ENCODE data around the gene EDC3. TPM values are rescaled to one million over a fixed set of nuclear protein-coding genes. Genes with fewer than 3 reads are reported as not detected.
A peak's percentile ranks its signal among the peaks of the same experiment; 100 is the strongest.

Gene EDC3
- total and polyA plus RNA-seq, 9 of the 15 experiments (the other 6 are each of a cell fraction or from before 2014, with no cell fraction given) = 11.7 to 63.9 (median 32.8) TPM

GRCh38 chr15:74615508-74616365, 80.1 kb downstream of the EDC3 start, which contains the start of gene CLK3 (continued):
- TF ChIP-seq RERE (CRISPR knock-in tag; IDR thresholded peaks at IDR 0.05; ENCODE audit: borderline replicate concordance) (no peak), ZNF146 (CRISPR knock-in tag; IDR thresholded peaks at IDR 0.05; ENCODE audit: unreplicated experiment) (no peak), CHCHD3 (CRISPR knock-in tag; IDR thresholded peaks at IDR 0.05) (no peak), MTA2 (IDR thresholded peaks at IDR 0.05; ENCODE audit: low read depth) (no peak), PML (IDR thresholded peaks at IDR 0.05; ENCODE audit: low read length) (0 out of 2 replicates have a peak, but pooled peaks have one; percentile 21), TEAD1 (CRISPR knock-in tag; IDR thresholded peaks at IDR 0.05) (peak in 1 of 2 experiments; percentile 76; a peak in 1 of 4 replicates), TAF1 (IDR thresholded peaks at IDR 0.05; ENCODE audit: control insufficient read depth, extremely low read depth, insufficient read depth, low read length, severe bottlenecking) (peak; percentile 75), TCF7L2 (IDR thresholded peaks at IDR 0.05; ENCODE audit: low read depth, low read length) (no peak), ZBTB11 (CRISPR knock-in tag; IDR thresholded peaks at IDR 0.05) (peak; percentile 92 to 99 (median 97)), ZBTB12 (CRISPR knock-in tag; IDR thresholded peaks at IDR 0.05) (peak; percentile 86)
- TF ChIP-seq, protein P1, sequence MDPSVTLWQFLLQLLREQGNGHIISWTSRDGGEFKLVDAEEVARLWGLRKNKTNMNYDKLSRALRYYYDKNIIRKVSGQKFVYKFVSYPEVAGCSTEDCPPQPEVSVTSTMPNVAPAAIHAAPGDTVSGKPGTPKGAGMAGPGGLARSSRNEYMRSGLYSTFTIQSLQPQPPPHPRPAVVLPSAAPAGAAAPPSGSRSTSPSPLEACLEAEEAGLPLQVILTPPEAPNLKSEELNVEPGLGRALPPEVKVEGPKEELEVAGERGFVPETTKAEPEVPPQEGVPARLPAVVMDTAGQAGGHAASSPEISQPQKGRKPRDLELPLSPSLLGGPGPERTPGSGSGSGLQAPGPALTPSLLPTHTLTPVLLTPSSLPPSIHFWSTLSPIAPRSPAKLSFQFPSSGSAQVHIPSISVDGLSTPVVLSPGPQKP (CRISPR knock-in tag; IDR thresholded peaks at IDR 0.05) = 0 out of 2 replicates have a peak, but pooled peaks have one; percentile 59
- TF ChIP-seq, protein P2, sequence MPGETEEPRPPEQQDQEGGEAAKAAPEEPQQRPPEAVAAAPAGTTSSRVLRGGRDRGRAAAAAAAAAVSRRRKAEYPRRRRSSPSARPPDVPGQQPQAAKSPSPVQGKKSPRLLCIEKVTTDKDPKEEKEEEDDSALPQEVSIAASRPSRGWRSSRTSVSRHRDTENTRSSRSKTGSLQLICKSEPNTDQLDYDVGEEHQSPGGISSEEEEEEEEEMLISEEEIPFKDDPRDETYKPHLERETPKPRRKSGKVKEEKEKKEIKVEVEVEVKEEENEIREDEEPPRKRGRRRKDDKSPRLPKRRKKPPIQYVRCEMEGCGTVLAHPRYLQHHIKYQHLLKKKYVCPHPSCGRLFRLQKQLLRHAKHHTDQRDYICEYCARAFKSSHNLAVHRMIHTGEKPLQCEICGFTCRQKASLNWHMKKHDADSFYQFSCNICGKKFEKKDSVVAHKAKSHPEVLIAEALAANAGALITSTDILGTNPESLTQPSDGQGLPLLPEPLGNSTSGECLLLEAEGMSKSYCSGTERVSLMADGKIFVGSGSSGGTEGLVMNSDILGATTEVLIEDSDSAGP (CRISPR knock-in tag; IDR thresholded peaks at IDR 0.05) = no peak

Data from K562 (cell line).